Measurements from ENCODE around the gene ENPP4. TPM values are rescaled to one million over a fixed set of nuclear protein-coding genes. Genes with fewer than 3 reads are reported as not detected.

The ENPP4 gene
- total and polyA plus RNA-seq, 7 experiments from 2014 or later: 3.6 to 9.8 (median 5.3) TPM

DNA sequence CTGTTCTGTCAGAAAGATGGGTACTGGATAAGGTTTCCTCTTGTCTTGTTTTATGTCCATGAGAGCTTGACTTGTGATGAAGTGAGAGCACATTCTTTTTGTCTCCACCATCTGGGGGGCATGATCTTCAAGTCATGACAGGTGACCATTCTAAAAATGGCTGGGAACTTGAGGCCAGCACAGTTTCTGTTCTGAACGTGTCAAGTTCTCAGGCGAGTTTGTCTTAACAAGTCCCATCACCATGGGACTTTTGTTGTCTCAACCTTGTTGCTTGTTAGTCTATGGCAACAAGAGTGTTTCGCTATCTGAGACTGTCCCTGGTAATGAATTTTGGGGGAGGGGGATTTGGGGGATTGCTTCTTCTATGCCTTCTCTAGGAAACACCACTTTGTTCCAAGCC, 25.6 kb upstream of the ENPP4 start:
- peak overlapping the region in 2 of 9 donors; percentile 8 to 66 for H3K27ac Mint-ChIP-seq
- no peaks in the 10 kb centered on the region for H3K27me3 Mint-ChIP-seq
- ChIA-PET CTCF (no interaction called here), POLR2A (no interaction called here)
- H3K4me3 Mint-ChIP-seq: no peak overlapping the region
- H3K27me3 ChIP-seq (ENCODE audit: control insufficient read depth in 2 of 2, insufficient read depth in 2 of 2, low read length in 2 of 2): no peaks in the 10 kb centered on the region
- no peak for DNase-seq
- peaks cover 0 to 12% (median 4%) of the 10 kb centered on the region in 7 donors for H3K4me1 Mint-ChIP-seq
- no peak overlapping the region for H3K4me3 ChIP-seq (ENCODE audit: low read length)
- H3K4me1 ChIP-seq (ENCODE audit: control insufficient read depth in 2 of 2, insufficient read depth in 2 of 2, low read length in 2 of 2): no peaks in the 10 kb centered on the region
- peaks cover 0 to 32% (median 7%) of the 10 kb centered on the region in 11 donors for H3K9me3 Mint-ChIP-seq
- H3K27ac ChIP-seq (ENCODE audit: low read depth, low read length): no peak overlapping the region
- no peaks in the 10 kb centered on the region for H3K9me3 ChIP-seq (ENCODE audit: control insufficient read depth in 2 of 3, low read length in 3 of 3)
- ATAC-seq: no peak
- intact Hi-C loops (cut with micrococcal nuclease): no loop called here
- peaks cover 0 to 29% (median 25%) of the 10 kb centered on the region in 5 donors for H3K36me3 Mint-ChIP-seq
- H3K36me3 ChIP-seq (ENCODE audit: control insufficient read depth in 2 of 3, insufficient read depth in 3 of 3, low read length in 3 of 3): no peaks in the 10 kb centered on the region

DNA sequence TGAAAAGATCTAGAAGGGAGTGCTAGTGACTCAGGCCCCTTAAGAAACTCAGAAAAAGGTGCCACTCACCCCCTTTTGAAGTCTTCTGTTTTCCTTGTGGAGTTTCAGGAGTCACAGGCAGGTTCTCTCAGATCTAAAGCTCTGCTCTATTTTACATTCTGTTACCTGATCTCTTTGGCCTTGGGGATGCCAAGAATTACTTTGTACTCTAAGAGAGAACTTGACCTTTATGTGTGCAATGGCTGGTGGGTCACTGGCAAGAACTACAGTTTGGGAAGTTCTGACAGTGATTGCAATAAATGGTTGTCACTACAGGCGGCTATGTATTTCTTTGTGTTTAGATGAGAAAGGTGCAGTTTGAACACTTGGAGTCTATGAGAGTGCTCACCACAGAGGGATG, 24.2 kb upstream of the ENPP4 start:
- Mint-ChIP-seq H3K4me1 (peaks cover 0 to 12% (median 4%) of the 10 kb centered on the region in 7 donors), H3K27me3 (no peaks in the 10 kb centered on the region), H3K4me3 (no peak overlapping the region), H3K27ac (peak overlapping the region in 2 of 9 donors; percentile 40 to 59), H3K9me3 (peaks cover 0 to 42% (median 12%) of the 10 kb centered on the region in 11 donors), H3K36me3 (peaks cover 0 to 31% (median 25%) of the 10 kb centered on the region in 5 donors)
- ChIA-PET CTCF (interaction anchor here (2.4 kb wide), 1 partner anchor 15 kb away, joined by 9 read pairs; no protein-coding TSS in a partner anchor), POLR2A (no interaction called here)
- DNase-seq: no peak
- no peaks in the 10 kb centered on the region for H3K36me3 ChIP-seq (ENCODE audit: control insufficient read depth in 2 of 3, insufficient read depth in 3 of 3, low read length in 3 of 3)
- no peaks in the 10 kb centered on the region for H3K4me1 ChIP-seq (ENCODE audit: control insufficient read depth in 2 of 2, insufficient read depth in 2 of 2, low read length in 2 of 2)
- H3K9me3 ChIP-seq (ENCODE audit: control insufficient read depth in 2 of 3, low read length in 3 of 3): no peaks in the 10 kb centered on the region
- ATAC-seq: no peak
- no peaks in the 10 kb centered on the region for H3K27me3 ChIP-seq (ENCODE audit: control insufficient read depth in 2 of 2, insufficient read depth in 2 of 2, low read length in 2 of 2)
- no peak overlapping the region for H3K4me3 ChIP-seq (ENCODE audit: low read length)
- no peak overlapping the region for H3K27ac ChIP-seq (ENCODE audit: low read depth, low read length)
- intact Hi-C loops (cut with micrococcal nuclease): no loop called here

DNA sequence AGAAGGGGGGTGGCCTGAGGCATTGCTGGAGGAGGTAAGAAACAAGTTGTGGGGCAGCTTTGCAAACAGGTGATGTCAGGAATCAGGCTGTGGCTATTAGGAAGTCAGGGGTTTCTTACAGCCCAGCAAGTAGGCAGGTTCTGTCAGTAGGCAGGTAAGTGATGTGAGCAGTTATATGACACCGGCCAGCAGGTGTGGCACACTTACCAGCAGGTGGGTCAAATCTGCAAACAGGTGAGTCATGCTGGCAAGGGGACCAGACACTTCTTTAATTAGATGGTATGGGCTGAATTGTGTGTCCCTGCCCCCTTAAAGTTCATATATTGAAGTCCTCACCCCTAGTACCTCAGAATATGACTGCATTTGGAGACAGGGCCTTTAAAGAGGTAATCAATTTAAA, 16.4 kb upstream of the ENPP4 start:
- no peak overlapping the region for H3K4me3 ChIP-seq (ENCODE audit: low read length)
- H3K4me1 ChIP-seq (ENCODE audit: control insufficient read depth in 2 of 2, insufficient read depth in 2 of 2, low read length in 2 of 2): no peaks in the 10 kb centered on the region
- POLR2A ChIA-PET: no interaction called here
- H3K27ac Mint-ChIP-seq: no peak overlapping the region
- intact Hi-C loops (cut with micrococcal nuclease): no loop called here
- H3K4me1 Mint-ChIP-seq: peaks cover 0 to 9% (median 0%) of the 10 kb centered on the region in 7 donors
- peaks cover 0 to 2% (median 0%) of the 10 kb centered on the region in 3 experiments for H3K36me3 ChIP-seq (ENCODE audit: control insufficient read depth in 2 of 3, insufficient read depth in 3 of 3, low read length in 3 of 3)
- H3K9me3 ChIP-seq (ENCODE audit: control insufficient read depth in 2 of 3, low read length in 3 of 3): no peaks in the 10 kb centered on the region
- peaks cover 0 to 36% (median 9%) of the 10 kb centered on the region in 11 donors for H3K9me3 Mint-ChIP-seq
- no peaks in the 10 kb centered on the region for H3K27me3 ChIP-seq (ENCODE audit: control insufficient read depth in 2 of 2, insufficient read depth in 2 of 2, low read length in 2 of 2)
- peaks cover 2 to 62% (median 40%) of the 10 kb centered on the region in 5 donors for H3K36me3 Mint-ChIP-seq
- no peaks in the 10 kb centered on the region for H3K27me3 Mint-ChIP-seq
- no peak overlapping the region for H3K4me3 Mint-ChIP-seq
- H3K27ac ChIP-seq (ENCODE audit: low read depth, low read length): no peak overlapping the region
- DNase-seq (no peak), ATAC-seq (no peak)
- CTCF ChIA-PET: no interaction called here

DNA sequence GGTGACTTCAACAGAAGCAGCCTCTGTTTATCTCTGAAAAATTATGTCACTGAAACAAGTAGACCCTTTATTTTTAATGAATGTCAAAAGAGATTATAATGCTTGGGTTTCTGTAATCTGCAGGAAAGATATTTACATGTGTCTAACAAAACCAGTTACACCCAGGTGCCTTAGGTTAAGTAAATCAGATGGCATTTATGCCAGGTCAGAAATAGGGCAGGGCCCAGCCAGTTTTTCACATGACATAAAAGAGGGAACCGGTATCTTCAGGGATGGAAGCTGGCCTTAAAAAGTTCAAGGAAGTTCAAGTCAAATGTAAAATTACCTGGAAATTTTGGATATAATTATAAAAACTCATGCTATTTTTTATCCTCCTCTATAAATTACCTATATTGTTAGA, 14.2 kb upstream of the ENPP4 start:
- no peak for ATAC-seq

DNA sequence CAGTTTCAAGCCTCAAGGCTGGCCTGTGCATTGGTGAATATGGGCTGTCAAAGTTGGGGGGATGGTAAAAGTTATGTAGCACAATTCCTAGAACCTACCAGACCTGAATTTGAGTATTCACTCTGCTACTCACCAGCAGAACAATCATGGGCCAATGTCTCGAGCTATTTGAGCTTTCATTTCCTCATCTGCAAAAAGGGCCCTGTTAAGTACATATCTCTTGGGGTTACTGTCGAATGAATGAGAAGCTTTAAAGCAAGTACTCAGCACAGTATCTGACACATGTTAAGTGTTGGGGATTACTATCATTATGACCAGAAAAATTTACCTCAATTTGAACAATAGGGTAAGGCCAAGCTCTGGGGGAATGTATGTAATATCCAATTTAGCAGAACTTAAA, 13.5 kb upstream of the ENPP4 start:
- DNase-seq (no peak), ATAC-seq (no peak)
- POLR2A ChIA-PET: interaction anchor here (1.0 kb wide), 1 partner anchor 13 kb away, joined by 3 read pairs; no protein-coding TSS in a partner anchor
- Histone ChIP-seq H3K4me3 (ENCODE audit: low read length) (no peak overlapping the region), H3K4me1 (ENCODE audit: control insufficient read depth in 2 of 2, insufficient read depth in 2 of 2, low read length in 2 of 2) (peaks cover 0 to 8% of the 10 kb centered on the region in 2 donors), H3K36me3 (ENCODE audit: control insufficient read depth in 2 of 3, insufficient read depth in 3 of 3, low read length in 3 of 3) (peaks cover 0 to 2% (median 0%) of the 10 kb centered on the region in 3 experiments), H3K27me3 (ENCODE audit: control insufficient read depth in 2 of 2, insufficient read depth in 2 of 2, low read length in 2 of 2) (no peaks in the 10 kb centered on the region), H3K27ac (ENCODE audit: low read depth, low read length) (no peak overlapping the region), H3K9me3 (ENCODE audit: control insufficient read depth in 2 of 3, low read length in 3 of 3) (no peaks in the 10 kb centered on the region)
- Mint-ChIP-seq H3K36me3 (peaks cover 9 to 66% (median 41%) of the 10 kb centered on the region in 5 donors), H3K9me3 (peaks cover 0 to 13% (median 4%) of the 10 kb centered on the region in 11 donors), H3K27me3 (no peaks in the 10 kb centered on the region), H3K4me1 (peaks cover 0 to 21% (median 5%) of the 10 kb centered on the region in 7 donors), H3K4me3 (no peak overlapping the region), H3K27ac (no peak overlapping the region)
- CTCF ChIA-PET: interaction anchor here (0.8 kb wide), 1 partner anchor 13 kb away, joined by 3 read pairs; no protein-coding TSS in a partner anchor
- intact Hi-C loops (cut with micrococcal nuclease): no loop called here

More for the DNA sequence above, 14.2 kb upstream of the ENPP4 start:
- POLR2A ChIA-PET: interaction anchor here (1.0 kb wide), 1 partner anchor 14 kb away, joined by 3 read pairs; no protein-coding TSS in a partner anchor
- Mint-ChIP-seq H3K4me3 (no peak overlapping the region), H3K9me3 (peaks cover 0 to 18% (median 5%) of the 10 kb centered on the region in 11 donors), H3K27ac (no peak overlapping the region), H3K4me1 (peaks cover 0 to 20% (median 5%) of the 10 kb centered on the region in 7 donors), H3K27me3 (no peaks in the 10 kb centered on the region), H3K36me3 (peaks cover 9 to 67% (median 41%) of the 10 kb centered on the region in 5 donors)
- H3K4me3 ChIP-seq (ENCODE audit: low read length): no peak overlapping the region
- H3K9me3 ChIP-seq (ENCODE audit: control insufficient read depth in 2 of 3, low read length in 3 of 3): no peaks in the 10 kb centered on the region
- DNase-seq: no peak
- CTCF ChIA-PET: interaction anchor here (0.8 kb wide), 1 partner anchor 13 kb away, joined by 3 read pairs; no protein-coding TSS in a partner anchor
- H3K27me3 ChIP-seq (ENCODE audit: control insufficient read depth in 2 of 2, insufficient read depth in 2 of 2, low read length in 2 of 2): no peaks in the 10 kb centered on the region
- H3K4me1 ChIP-seq (ENCODE audit: control insufficient read depth in 2 of 2, insufficient read depth in 2 of 2, low read length in 2 of 2): peaks cover 0 to 8% of the 10 kb centered on the region in 2 donors
- intact Hi-C loops (cut with micrococcal nuclease): no loop called here
- H3K36me3 ChIP-seq (ENCODE audit: control insufficient read depth in 2 of 3, insufficient read depth in 3 of 3, low read length in 3 of 3): peaks cover 0 to 2% (median 0%) of the 10 kb centered on the region in 3 experiments
- no peak overlapping the region for H3K27ac ChIP-seq (ENCODE audit: low read depth, low read length)

DNA sequence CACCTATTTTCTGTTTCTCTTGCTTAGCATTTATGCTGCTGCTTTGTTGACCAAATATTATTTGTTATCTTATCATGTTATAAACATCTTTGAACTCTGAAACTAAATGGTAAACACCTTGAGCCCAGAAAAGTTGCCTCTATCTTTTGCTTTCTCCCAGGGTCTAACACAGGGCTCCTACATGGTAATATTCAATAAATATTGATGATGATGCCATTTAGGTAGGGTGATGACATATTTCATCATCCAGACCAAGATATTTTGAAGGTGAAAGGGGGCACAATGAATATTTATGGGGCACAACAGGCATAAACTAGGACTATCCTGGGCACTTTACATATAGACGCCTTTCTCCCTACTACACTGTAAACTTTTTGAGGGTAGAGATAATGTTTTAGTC, 11.6 kb upstream of the ENPP4 start:
- ChIA-PET POLR2A (no interaction called here), CTCF (no interaction called here)
- Histone ChIP-seq H3K9me3 (ENCODE audit: control insufficient read depth in 2 of 3, low read length in 3 of 3) (no peaks in the 10 kb centered on the region), H3K27ac (ENCODE audit: low read depth, low read length) (no peak overlapping the region), H3K4me1 (ENCODE audit: control insufficient read depth in 2 of 2, insufficient read depth in 2 of 2, low read length in 2 of 2) (peaks cover 0 to 8% of the 10 kb centered on the region in 2 donors), H3K4me3 (ENCODE audit: low read length) (no peak overlapping the region), H3K27me3 (ENCODE audit: control insufficient read depth in 2 of 2, insufficient read depth in 2 of 2, low read length in 2 of 2) (no peaks in the 10 kb centered on the region), H3K36me3 (ENCODE audit: control insufficient read depth in 2 of 3, insufficient read depth in 3 of 3, low read length in 3 of 3) (peaks cover 0 to 2% (median 0%) of the 10 kb centered on the region in 3 experiments)
- Mint-ChIP-seq H3K36me3 (peaks cover 9 to 60% (median 31%) of the 10 kb centered on the region in 5 donors), H3K4me3 (no peak overlapping the region), H3K27me3 (peaks cover 0 to 2% (median 0%) of the 10 kb centered on the region in 5 donors), H3K9me3 (peaks cover 0 to 9% (median 3%) of the 10 kb centered on the region in 11 donors), H3K4me1 (peaks cover 0 to 36% (median 13%) of the 10 kb centered on the region in 7 donors), H3K27ac (no peak overlapping the region)
- DNase-seq (no peak), ATAC-seq (no peak)
- intact Hi-C loops (cut with micrococcal nuclease): no loop called here

DNA sequence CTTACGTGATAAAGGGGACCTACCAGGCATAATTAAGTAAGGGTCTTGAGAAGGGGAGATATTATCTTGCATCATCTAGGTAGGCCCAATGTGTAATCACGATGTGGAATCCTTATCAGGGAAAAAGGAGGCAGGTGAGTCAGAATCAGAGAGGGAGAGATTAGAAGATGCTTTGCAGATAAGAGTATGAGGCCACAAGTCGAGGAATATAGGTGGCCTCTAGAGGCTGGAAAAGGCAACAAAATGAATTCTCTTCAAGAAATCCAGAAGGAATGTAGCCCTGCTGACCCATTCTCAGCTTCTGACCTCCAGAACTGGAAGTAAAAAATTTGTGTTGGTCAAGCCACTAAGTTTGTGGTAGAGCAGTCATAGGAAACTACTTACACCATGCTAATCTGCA, 11.0 kb upstream of the ENPP4 start:
- DNase-seq: no peak
- POLR2A ChIA-PET: no interaction called here
- Histone ChIP-seq H3K9me3 (ENCODE audit: control insufficient read depth in 2 of 3, low read length in 3 of 3) (no peaks in the 10 kb centered on the region), H3K4me1 (ENCODE audit: control insufficient read depth in 2 of 2, insufficient read depth in 2 of 2, low read length in 2 of 2) (peaks cover 0 to 8% of the 10 kb centered on the region in 2 donors), H3K27me3 (ENCODE audit: control insufficient read depth in 2 of 2, insufficient read depth in 2 of 2, low read length in 2 of 2) (no peaks in the 10 kb centered on the region), H3K4me3 (ENCODE audit: low read length) (no peak overlapping the region), H3K27ac (ENCODE audit: low read depth, low read length) (no peak overlapping the region), H3K36me3 (ENCODE audit: control insufficient read depth in 2 of 3, insufficient read depth in 3 of 3, low read length in 3 of 3) (peaks cover 0 to 2% (median 0%) of the 10 kb centered on the region in 3 experiments)
- CTCF ChIA-PET: no interaction called here
- H3K36me3 Mint-ChIP-seq: peaks cover 9 to 53% (median 30%) of the 10 kb centered on the region in 5 donors
- no peak overlapping the region for H3K4me3 Mint-ChIP-seq
- ATAC-seq: no peak
- intact Hi-C loops (cut with micrococcal nuclease): no loop called here
- peaks cover 0 to 36% (median 13%) of the 10 kb centered on the region in 7 donors for H3K4me1 Mint-ChIP-seq
- peaks cover 0 to 9% (median 3%) of the 10 kb centered on the region in 11 donors for H3K9me3 Mint-ChIP-seq
- H3K27ac Mint-ChIP-seq: no peak overlapping the region
- peaks cover 0 to 4% (median 0%) of the 10 kb centered on the region in 5 donors for H3K27me3 Mint-ChIP-seq
